Dedifferentiated amniotic fluid mesenchymal stem cell (primary cell): ENCODE measurements around the gene DCLRE1A.
"Not testable (repeated sequence)": the region's sequence is repeated elsewhere in the genome, so short reads cannot be mapped to it uniquely, and the experiment has no call there.

Source experiments
- DNase-seq: peaks from one replicate; pipeline ENCODE4 v3.0.0-alpha.2; 2016; ENCODE audit errors: extremely low spot score

DCLRE1A gene

GRCh38 chr10:113858541-113858940 is 4.7 kb upstream of the DCLRE1A start:
- DNase-seq = no peak

- no peak for DNase-seq
Measured at GRCh38 chr10:113857210-113857609, 3.3 kb upstream of the DCLRE1A start.

GRCh38 chr10:113856563-113856962 is 2.7 kb upstream of the DCLRE1A start:
- DNase-seq = no peak

- peak; percentile 24 for DNase-seq
Measured at GRCh38 chr10:113854761-113855588, 1.1 kb upstream of the DCLRE1A start.

GRCh38 chr10:113853578-113854012 is 287 bp downstream of the DCLRE1A start:
- DNase-seq = no peak

- no peak for DNase-seq
Measured at GRCh38 chr10:113849946-113850345, 3.9 kb downstream of the DCLRE1A start.

GRCh38 chr10:113849140-113849803 is 4.6 kb downstream of the DCLRE1A start:
- DNase-seq = no peak

GRCh38 chr10:113846036-113846435 is 7.8 kb downstream of the DCLRE1A start:
- DNase-seq = no peak

GRCh38 chr10:113843972-113844485 is 9.9 kb downstream of the DCLRE1A start:
- no peak for DNase-seq

- DNase-seq = no peak
Measured at GRCh38 chr10:113842171-113842570, 11.7 kb downstream of the DCLRE1A start.

- not testable (repeated sequence) for DNase-seq
Measured at GRCh38 chr10:113828567-113828966, 25.3 kb downstream of the DCLRE1A start.

GRCh38 chr10:113825791-113826190 is 28.1 kb downstream of the DCLRE1A start:
- DNase-seq = no peak

GRCh38 chr10:113823389-113823788 is 30.5 kb downstream of the DCLRE1A start:
- no peak for DNase-seq

GRCh38 chr10:113822174-113822573 is 31.7 kb downstream of the DCLRE1A start:
- no peak for DNase-seq

GRCh38 chr10:113821306-113821705 is 32.6 kb downstream of the DCLRE1A start:
- DNase-seq = not testable (repeated sequence)

GRCh38 chr10:113820507-113820906 is 33.4 kb downstream of the DCLRE1A start:
- no peak for DNase-seq

GRCh38 chr10:113819989-113820388 is 33.9 kb downstream of the DCLRE1A start:
- DNase-seq = no peak

- DNase-seq = not testable (repeated sequence)
Measured at GRCh38 chr10:113814700-113815099, 39.2 kb downstream of the DCLRE1A start.

GRCh38 chr10:113808168-113808567 is 45.7 kb downstream of the DCLRE1A start:
- no peak for DNase-seq

- DNase-seq = no peak
Measured at GRCh38 chr10:113806503-113806902, 47.4 kb downstream of the DCLRE1A start.

- DNase-seq = no peak
Measured at GRCh38 chr10:113802997-113803396, 50.9 kb downstream of the DCLRE1A start.

- DNase-seq = no peak
Measured at GRCh38 chr10:113801569-113801968, 52.3 kb downstream of the DCLRE1A start.

- DNase-seq = no peak
Measured at GRCh38 chr10:113791691-113792090, 62.2 kb downstream of the DCLRE1A start.
